ENCODE results near the gene MGAT3. TPM values are rescaled to one million over a fixed set of nuclear protein-coding genes. Genes with fewer than 3 reads are reported as not detected.

Gene MGAT3
- total RNA-seq, 1 experiment from 2014 or later: 0.57 TPM

- no peaks in the 10 kb centered on the region; the same call in 1 of the 2 replicates for H3K36me3 ChIP-seq (ENCODE audit: control insufficient read depth, insufficient read depth, low read length)
- POLR2A ChIA-PET: no interaction called here
- in situ Hi-C loops (cut with HindIII; ENCODE audit: low pct_unique_long_range_greater_than_20kb, low sequenced_read_pairs): no loop called here
- ATAC-seq: no peak
- no peak overlapping the region for H3K4me3 ChIP-seq (ENCODE audit: low read depth in 2 of 2, low read length in 2 of 2)
- H3K27ac ChIP-seq (ENCODE audit: low read length): no peak overlapping the region
- CTCF ChIA-PET: no interaction called here
- no peaks in the 10 kb centered on the region for H3K27me3 ChIP-seq (ENCODE audit: control insufficient read depth, insufficient read depth, low read length)
- DNase-seq (ENCODE audit: low read depth, low spot score): no peak
- no peaks in the 10 kb centered on the region for H3K9me3 ChIP-seq (ENCODE audit: control insufficient read depth, insufficient read depth, low read depth, low read length)
- no TSS peak for BruUV-seq (replicated peaks)
- TF ChIP-seq CTCF (IDR thresholded peaks at IDR 0.05) (no peak), REST (IDR thresholded peaks at IDR 0.05; ENCODE audit: insufficient read depth in 1 of 2, low read depth in 2 of 2, low read length in 1 of 2) (no peak), POLR2AphosphoS5 (IDR thresholded peaks at IDR 0.05; ENCODE audit: low read depth, low read length) (no peak), SIN3A (IDR thresholded peaks at IDR 0.05; ENCODE audit: borderline replicate concordance, insufficient read depth, low read depth, low read length) (no peak), TCF7L2 (IDR thresholded peaks at IDR 0.05; ENCODE audit: low read depth, low read length) (no peak)
- no peaks in the 10 kb centered on the region for H3K4me1 ChIP-seq (ENCODE audit: control insufficient read depth, insufficient read depth, low read length)
- intact Hi-C loops (cut with micrococcal nuclease; ENCODE audit: unreplicated experiment): no loop called here
Observed at GRCh38 chr22:39430576-39431150, 26.1 kb upstream of the MGAT3 start.

GRCh38 chr22:39431216-39431801, 25.5 kb upstream of the MGAT3 start:
- ChIA-PET POLR2A (no interaction called here), CTCF (no interaction called here)
- Histone ChIP-seq H3K4me1 (ENCODE audit: control insufficient read depth, insufficient read depth, low read length) (no peaks in the 10 kb centered on the region), H3K36me3 (ENCODE audit: control insufficient read depth, insufficient read depth, low read length) (no peaks in the 10 kb centered on the region; the same call in 1 of the 2 replicates), H3K27me3 (ENCODE audit: control insufficient read depth, insufficient read depth, low read length) (no peaks in the 10 kb centered on the region), H3K9me3 (ENCODE audit: control insufficient read depth, insufficient read depth, low read depth, low read length) (no peaks in the 10 kb centered on the region), H3K27ac (ENCODE audit: low read length) (no peak overlapping the region), H3K4me3 (ENCODE audit: low read depth in 2 of 2, low read length in 2 of 2) (no peak overlapping the region)
- TF ChIP-seq TCF7L2 (IDR thresholded peaks at IDR 0.05; ENCODE audit: low read depth, low read length) (no peak), SIN3A (IDR thresholded peaks at IDR 0.05; ENCODE audit: borderline replicate concordance, insufficient read depth, low read depth, low read length) (no peak), CTCF (IDR thresholded peaks at IDR 0.05) (no peak), REST (IDR thresholded peaks at IDR 0.05; ENCODE audit: insufficient read depth in 1 of 2, low read depth in 2 of 2, low read length in 1 of 2) (no peak)
- in situ Hi-C loops (cut with HindIII; ENCODE audit: low pct_unique_long_range_greater_than_20kb, low sequenced_read_pairs): no loop called here
- no peak for DNase-seq (ENCODE audit: low read depth, low spot score)
- no peak for ATAC-seq
- BruUV-seq (replicated peaks): no TSS peak
- intact Hi-C loops (cut with micrococcal nuclease; ENCODE audit: unreplicated experiment): no loop called here
